Hepatocyte (in vitro differentiated cells): ENCODE results near the gene LEMD1. TPM values are rescaled to one million over a fixed set of nuclear protein-coding genes. Genes with fewer than 3 reads are reported as not detected.
A peak's percentile ranks its signal among the peaks of the same experiment; 100 is the strongest.

Source experiments
- DNase-seq: peaks from one replicate; pipeline ENCODE4 v3.0.0-alpha.2; 2016; ENCODE audit warnings: low spot score
- H2AFZ ChIP-seq: fragments of 200-600 bp; sonication (generic); 2 replicates; pipeline ENCODE4 v1.6.0; 2016; ENCODE audit warnings: antibody characterized with exemption, mild to moderate bottlenecking
- H3K27ac ChIP-seq: fragments of 200-600 bp; sonication (generic); 2 replicates; pipeline ENCODE4 v1.5.1; 2016; ENCODE audit warnings: mild to moderate bottlenecking
- H3K27me3 ChIP-seq: fragments of 200-600 bp; sonication (generic); 2 replicates; pipeline ENCODE4 v1.6.1; 2016
- H3K36me3 ChIP-seq: fragments of 200-600 bp; sonication (generic); replicated peaks from 2 replicates; pipeline ENCODE4 v1.5.1; 2016; ENCODE audit warnings: low read depth; ENCODE audit not compliant: insufficient read depth
- H3K4me1 ChIP-seq: fragments of 200-600 bp; sonication (generic); 2 replicates; pipeline ENCODE4 v1.5.1; 2016; ENCODE audit warnings: mild to moderate bottlenecking, moderate library complexity; ENCODE audit not compliant: insufficient read depth
- H3K4me2 ChIP-seq: fragments of 200-600 bp; sonication (generic); 2 replicates; pipeline ENCODE4 v1.6.0; 2016
- H3K4me3 ChIP-seq: fragments of 200-600 bp; sonication (generic); 2 replicates; pipeline ENCODE4 v1.5.1; 2016; ENCODE audit warnings: mild to moderate bottlenecking
- H3K79me2 ChIP-seq: fragments of 200-600 bp; sonication (generic); 2 replicates; pipeline ENCODE4 v1.6.0; 2017; ENCODE audit warnings: mild to moderate bottlenecking
- H3K9me2 ChIP-seq: fragments of 200-600 bp; sonication (generic); replicated peaks from 2 replicates; pipeline ENCODE4 v1.6.0; 2017; ENCODE audit warnings: mild to moderate bottlenecking; ENCODE audit not compliant: insufficient read depth
- H3K9me3 ChIP-seq: fragments of 200-600 bp; sonication (generic); 2 replicates; pipeline ENCODE4 v1.5.1; 2016; ENCODE audit warnings: low read depth, mild to moderate bottlenecking
- H4K20me1 ChIP-seq: fragments of 200-600 bp; sonication (generic); 2 replicates; pipeline ENCODE4 v1.6.0; 2016; ENCODE audit warnings: mild to moderate bottlenecking; ENCODE audit not compliant: insufficient read depth, poor library complexity, severe bottlenecking
- EZH2 ChIP-seq: fragments of 200-600 bp; sonication (generic); IDR thresholded peaks from 2 replicates; pipeline ENCODE4 v1.6.1; 2016; ENCODE audit warnings: antibody characterized with exemption, mild to moderate bottlenecking, borderline replicate concordance
- EZH2phosphoT487 ChIP-seq: fragments of 200-600 bp; sonication (generic); IDR thresholded peaks from one replicate; pipeline ENCODE4 v1.6.1; 2018; ENCODE audit warnings: antibody characterized with exemption, mild to moderate bottlenecking, low read depth, moderate library complexity; ENCODE audit not compliant: unreplicated experiment, severe bottlenecking
- WGBS: methylation state at CpG from one replicate; pipeline ENCODE4 v1.1.6; 2016; ENCODE audit warnings: low lambda C conversion rate; ENCODE audit errors: missing lambda C conversion rate; 5-methylcytosine and 5-hydroxymethylcytosine counted together
- polyA plus RNA-seq: library from polyadenylated mRNA; unstranded; fragments of >200 nt; fragmentation: Nextera tagmentation; extraction: Ambion mirVana; gene quantifications from 2 replicates; pipeline ENCODE4 v1.2.1, GENCODE V29; 2016
- total RNA-seq: library from RNA; depleted of rRNA; stranded (reverse); fragments of >200 nt; gene quantifications from 2 replicates; pipeline ENCODE4 v1.2.3, GENCODE V29; 2014
- TF ChIP-seq, protein P1 (sequence below): fragments of 200-600 bp; sonication (generic); IDR thresholded peaks from 2 replicates; pipeline ENCODE4 v1.5.1; 2016; ENCODE audit warnings: antibody characterized with exemption, mild to moderate bottlenecking; ENCODE audit not compliant: poor library complexity

The LEMD1 gene
- total and polyA plus RNA-seq, 2 experiments from 2014 or later: 0.35 to 2.4 TPM

DNA sequence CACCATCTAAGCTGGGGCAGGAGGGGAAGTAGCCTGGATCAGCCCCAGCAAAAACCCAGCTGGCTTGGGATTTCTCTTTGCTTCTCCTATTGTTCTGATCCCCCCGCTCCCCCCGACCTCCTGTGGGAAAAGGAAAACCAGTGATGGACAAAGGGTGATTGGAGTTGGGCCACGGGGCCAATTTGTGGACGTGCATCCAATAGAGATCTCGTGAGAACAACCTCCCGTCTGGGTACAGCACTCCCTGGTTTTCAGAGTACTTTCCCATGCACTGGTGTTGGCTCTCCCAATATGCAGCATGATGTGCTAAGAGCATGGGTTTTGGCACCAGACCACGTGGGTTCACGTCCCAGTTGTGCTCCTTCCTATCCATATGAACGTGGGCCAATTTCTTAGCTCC is 25.0 kb upstream of the LEMD1 start:
- Histone ChIP-seq H3K9me2 (no peaks in the 10 kb centered on the region), H3K27me3 (no peaks in the 10 kb centered on the region), H3K36me3 (no peaks in the 10 kb centered on the region), H3K4me3 (no peak overlapping the region), H3K9me3 (no peaks in the 10 kb centered on the region), H3K27ac (no peak overlapping the region), H3K79me2 (no peaks in the 10 kb centered on the region), H4K20me1 (no peaks in the 10 kb centered on the region), H3K4me1 (peaks cover 43% of the 10 kb centered on the region), H2AFZ (no peak overlapping the region), H3K4me2 (no peak overlapping the region)
- DNase-seq: no peak
- 81% methylated on average over 9 of the region's 9 CpGs for WGBS
- no peak for TF ChIP-seq EZH2
- TF ChIP-seq, protein P1, sequence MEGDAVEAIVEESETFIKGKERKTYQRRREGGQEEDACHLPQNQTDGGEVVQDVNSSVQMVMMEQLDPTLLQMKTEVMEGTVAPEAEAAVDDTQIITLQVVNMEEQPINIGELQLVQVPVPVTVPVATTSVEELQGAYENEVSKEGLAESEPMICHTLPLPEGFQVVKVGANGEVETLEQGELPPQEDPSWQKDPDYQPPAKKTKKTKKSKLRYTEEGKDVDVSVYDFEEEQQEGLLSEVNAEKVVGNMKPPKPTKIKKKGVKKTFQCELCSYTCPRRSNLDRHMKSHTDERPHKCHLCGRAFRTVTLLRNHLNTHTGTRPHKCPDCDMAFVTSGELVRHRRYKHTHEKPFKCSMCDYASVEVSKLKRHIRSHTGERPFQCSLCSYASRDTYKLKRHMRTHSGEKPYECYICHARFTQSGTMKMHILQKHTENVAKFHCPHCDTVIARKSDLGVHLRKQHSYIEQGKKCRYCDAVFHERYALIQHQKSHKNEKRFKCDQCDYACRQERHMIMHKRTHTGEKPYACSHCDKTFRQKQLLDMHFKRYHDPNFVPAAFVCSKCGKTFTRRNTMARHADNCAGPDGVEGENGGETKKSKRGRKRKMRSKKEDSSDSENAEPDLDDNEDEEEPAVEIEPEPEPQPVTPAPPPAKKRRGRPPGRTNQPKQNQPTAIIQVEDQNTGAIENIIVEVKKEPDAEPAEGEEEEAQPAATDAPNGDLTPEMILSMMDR: no peak
- TF ChIP-seq EZH2phosphoT487: no peak

DNA sequence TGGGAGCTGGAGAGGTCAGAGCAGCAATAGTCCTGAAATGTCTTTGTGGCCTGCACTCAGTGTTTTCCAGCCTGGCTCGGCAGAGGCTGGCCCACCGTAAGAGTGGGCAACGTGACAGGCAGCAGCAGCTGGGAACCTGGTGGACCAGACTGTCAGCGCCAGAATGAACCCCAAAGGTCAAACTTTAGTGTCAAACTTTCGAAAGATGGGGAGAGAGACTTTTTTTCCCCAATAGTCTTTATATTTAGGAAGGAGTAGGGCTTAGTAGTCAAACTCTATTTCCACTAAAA is 23.7 kb upstream of the LEMD1 start:
- H3K27me3 ChIP-seq: no peaks in the 10 kb centered on the region
- no peak for TF ChIP-seq EZH2phosphoT487
- no peak for TF ChIP-seq EZH2
- TF ChIP-seq, protein P1: no peak
- H3K9me3 ChIP-seq: no peaks in the 10 kb centered on the region
- peaks cover 45% of the 10 kb centered on the region for H3K4me1 ChIP-seq
- H2AFZ ChIP-seq: no peak overlapping the region
- H3K4me2 ChIP-seq: peak overlapping the region; percentile 41
- no peaks in the 10 kb centered on the region for H4K20me1 ChIP-seq
- no peak overlapping the region for H3K27ac ChIP-seq
- H3K79me2 ChIP-seq: no peaks in the 10 kb centered on the region
- H3K36me3 ChIP-seq: no peaks in the 10 kb centered on the region
- H3K9me2 ChIP-seq: no peaks in the 10 kb centered on the region
- no peak for DNase-seq
- no peak overlapping the region for H3K4me3 ChIP-seq
- 85% methylated on average over 5 of the region's 5 CpGs for WGBS

DNA sequence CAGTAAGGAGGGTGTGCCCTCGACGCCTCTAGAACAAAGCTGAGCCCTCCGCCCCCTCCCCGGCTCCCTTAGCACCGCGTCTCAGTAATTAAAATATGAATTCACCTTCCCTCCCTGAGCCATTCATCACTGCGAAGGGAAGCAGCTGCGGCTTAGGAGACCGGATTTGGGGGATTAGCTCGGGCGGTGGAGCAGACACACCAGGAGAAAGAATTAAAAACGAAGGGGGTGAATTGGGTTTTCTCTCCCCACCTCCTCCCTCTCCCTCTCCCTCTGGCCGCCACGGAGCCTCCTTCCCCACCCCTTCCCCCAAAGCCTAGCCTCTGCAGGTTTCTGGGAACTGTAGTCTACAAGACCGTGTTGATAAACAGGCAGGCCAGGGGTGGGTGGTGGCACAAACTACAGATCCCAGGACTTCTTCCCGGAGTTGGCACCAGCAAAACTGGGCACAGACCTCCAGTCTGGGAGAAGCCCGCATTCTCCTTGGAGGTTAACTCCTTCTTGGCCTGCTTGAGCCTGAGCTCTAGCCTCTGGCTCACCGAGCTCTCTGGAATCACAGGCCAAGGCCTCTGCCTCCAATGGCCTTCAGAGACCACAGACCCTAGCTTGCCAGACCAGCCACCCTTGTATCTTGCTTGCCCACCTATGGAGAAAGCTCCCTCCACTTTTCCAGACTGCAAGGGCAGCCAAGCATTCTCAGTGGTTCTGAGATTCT is 23.2 kb upstream of the LEMD1 start:
- Histone ChIP-seq H3K27me3 (no peaks in the 10 kb centered on the region), H3K9me3 (no peaks in the 10 kb centered on the region), H3K27ac (no peak overlapping the region), H3K4me3 (no peak overlapping the region), H3K4me2 (peak overlapping the region; percentile 41), H3K9me2 (no peaks in the 10 kb centered on the region), H4K20me1 (no peaks in the 10 kb centered on the region), H3K36me3 (no peaks in the 10 kb centered on the region), H3K79me2 (no peaks in the 10 kb centered on the region), H3K4me1 (peaks cover 45% of the 10 kb centered on the region), H2AFZ (no peak overlapping the region)
- no peak for TF ChIP-seq EZH2
- TF ChIP-seq, protein P1: no peak
- no peak for TF ChIP-seq EZH2phosphoT487
- WGBS: 35% methylated on average over 17 of the region's 18 CpGs
- no peak for DNase-seq
